ENCODE data around the gene ANO2. TPM values are rescaled to one million over a fixed set of nuclear protein-coding genes. Genes with fewer than 3 reads are reported as not detected.

ANO2 gene
- total RNA-seq, 1 experiment from 2014 or later = not detected

DNA sequence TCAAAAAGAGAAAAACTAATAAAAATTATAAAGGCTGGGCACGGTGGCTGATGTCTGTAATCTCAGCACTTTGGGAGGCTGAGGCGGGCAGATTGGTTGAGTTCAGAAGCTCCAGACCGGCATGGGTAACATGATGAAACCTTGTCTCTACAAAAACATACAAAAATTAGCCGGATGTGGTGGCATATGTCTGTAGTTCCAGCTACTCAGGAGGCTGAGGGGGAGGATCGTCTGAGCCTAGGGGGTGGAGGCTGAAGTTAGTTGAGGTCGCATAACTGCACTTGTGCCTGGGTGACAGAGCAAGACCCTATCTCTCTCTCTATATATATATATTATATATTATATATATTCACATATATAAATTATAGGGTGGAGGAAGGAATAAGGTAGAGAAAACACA, 32.5 kb upstream of the ANO2 start:
- no peaks in the 10 kb centered on the region for H3K79me2 ChIP-seq (ENCODE audit: low read length)
- no peaks in the 10 kb centered on the region for H3F3A ChIP-seq (ENCODE audit: low read length, unreplicated experiment)
- no peak overlapping the region for H3K27ac ChIP-seq (ENCODE audit: low read length)
- TF ChIP-seq EZH2 (IDR thresholded peaks at IDR 0.05; ENCODE audit: low read length, unreplicated experiment) (no peak), EZH2phosphoT487 (IDR thresholded peaks at IDR 0.05; ENCODE audit: borderline replicate concordance, low read length) (no peak)
- TF ChIP-seq, protein P1, sequence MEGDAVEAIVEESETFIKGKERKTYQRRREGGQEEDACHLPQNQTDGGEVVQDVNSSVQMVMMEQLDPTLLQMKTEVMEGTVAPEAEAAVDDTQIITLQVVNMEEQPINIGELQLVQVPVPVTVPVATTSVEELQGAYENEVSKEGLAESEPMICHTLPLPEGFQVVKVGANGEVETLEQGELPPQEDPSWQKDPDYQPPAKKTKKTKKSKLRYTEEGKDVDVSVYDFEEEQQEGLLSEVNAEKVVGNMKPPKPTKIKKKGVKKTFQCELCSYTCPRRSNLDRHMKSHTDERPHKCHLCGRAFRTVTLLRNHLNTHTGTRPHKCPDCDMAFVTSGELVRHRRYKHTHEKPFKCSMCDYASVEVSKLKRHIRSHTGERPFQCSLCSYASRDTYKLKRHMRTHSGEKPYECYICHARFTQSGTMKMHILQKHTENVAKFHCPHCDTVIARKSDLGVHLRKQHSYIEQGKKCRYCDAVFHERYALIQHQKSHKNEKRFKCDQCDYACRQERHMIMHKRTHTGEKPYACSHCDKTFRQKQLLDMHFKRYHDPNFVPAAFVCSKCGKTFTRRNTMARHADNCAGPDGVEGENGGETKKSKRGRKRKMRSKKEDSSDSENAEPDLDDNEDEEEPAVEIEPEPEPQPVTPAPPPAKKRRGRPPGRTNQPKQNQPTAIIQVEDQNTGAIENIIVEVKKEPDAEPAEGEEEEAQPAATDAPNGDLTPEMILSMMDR (conservative IDR thresholded peaks at IDR 0.05; ENCODE audit: low read depth, low read length) = no peak
- ChIA-PET POLR2A (ENCODE audit: unreplicated experiment) (no interaction called here), CTCF (interaction anchor here (0.7 kb wide), 1 partner anchor 1364 kb away, joined by 3 read pairs; no protein-coding TSS in a partner anchor)
- no peaks in the 10 kb centered on the region for H4K20me1 ChIP-seq (ENCODE audit: low read length)
- H3K4me3 ChIP-seq (ENCODE audit: low read length) = no peak overlapping the region
- H3K27me3 ChIP-seq (ENCODE audit: low read length) = peaks cover 56% of the 10 kb centered on the region
- no peak overlapping the region for H3K4me2 ChIP-seq (ENCODE audit: low read length)
- intact Hi-C loops (cut with micrococcal nuclease) = no loop called here
- no peak for ATAC-seq
- H3K9me3 ChIP-seq (ENCODE audit: low read length) = no peaks in the 10 kb centered on the region
- BruUV-seq (replicated peaks) = no TSS peak
- DNase-seq = no peak
- no peaks in the 10 kb centered on the region for H3K9me2 ChIP-seq (replicated peaks; ENCODE audit: low read length)
- H3K36me3 ChIP-seq (ENCODE audit: low read depth, low read length) = no peaks in the 10 kb centered on the region
- no peaks in the 10 kb centered on the region for H3K4me1 ChIP-seq (ENCODE audit: insufficient read depth, low read length)
- H2AFZ ChIP-seq (ENCODE audit: low read length) = no peak overlapping the region
- no peak overlapping the region for H3K9ac ChIP-seq (ENCODE audit: low read length)

DNA sequence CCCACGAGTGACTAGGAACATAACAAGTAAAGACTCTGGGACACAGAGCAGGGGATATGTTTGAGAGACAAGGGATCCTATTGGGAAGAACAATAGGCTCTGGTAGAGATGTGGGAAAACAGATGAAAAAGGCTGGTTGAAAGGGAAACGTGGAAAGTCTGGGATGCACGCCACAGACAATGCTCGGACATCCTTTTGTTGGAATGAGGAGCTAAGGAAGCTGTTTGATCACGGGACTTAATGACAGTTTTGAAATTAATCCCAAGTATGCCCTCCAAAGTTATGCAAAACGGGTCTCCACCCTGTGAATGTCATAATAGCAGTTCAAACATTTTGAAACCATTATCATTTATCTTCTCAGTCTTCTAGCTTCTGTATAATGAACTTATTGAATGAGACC, 31.7 kb upstream of the ANO2 start:
- intact Hi-C loops (cut with micrococcal nuclease) = no loop called here
- H4K20me1 ChIP-seq (ENCODE audit: low read length) = no peaks in the 10 kb centered on the region
- DNase-seq = no peak
- no peaks in the 10 kb centered on the region for H3F3A ChIP-seq (ENCODE audit: low read length, unreplicated experiment)
- ChIA-PET POLR2A (ENCODE audit: unreplicated experiment) (no interaction called here), CTCF (interaction anchor here (0.7 kb wide), 1 partner anchor 1363 kb away, joined by 3 read pairs; no protein-coding TSS in a partner anchor)
- TF ChIP-seq EZH2phosphoT487 (IDR thresholded peaks at IDR 0.05; ENCODE audit: borderline replicate concordance, low read length) = no peak
- TF ChIP-seq, protein P1 (conservative IDR thresholded peaks at IDR 0.05; ENCODE audit: low read depth, low read length) = no peak
- peaks cover 64% of the 10 kb centered on the region for H3K27me3 ChIP-seq (ENCODE audit: low read length)
- no peaks in the 10 kb centered on the region for H3K4me1 ChIP-seq (ENCODE audit: insufficient read depth, low read length)
- no TSS peak for BruUV-seq (replicated peaks)
- H3K27ac ChIP-seq (ENCODE audit: low read length) = no peak overlapping the region
- H3K4me3 ChIP-seq (ENCODE audit: low read length) = no peak overlapping the region
- no peaks in the 10 kb centered on the region for H3K9me2 ChIP-seq (replicated peaks; ENCODE audit: low read length)
- H2AFZ ChIP-seq (ENCODE audit: low read length) = no peak overlapping the region
- H3K79me2 ChIP-seq (ENCODE audit: low read length) = no peaks in the 10 kb centered on the region
- no peaks in the 10 kb centered on the region for H3K9me3 ChIP-seq (ENCODE audit: low read length)
- no peaks in the 10 kb centered on the region for H3K36me3 ChIP-seq (ENCODE audit: low read depth, low read length)
- no peak for ATAC-seq
- no peak overlapping the region for H3K4me2 ChIP-seq (ENCODE audit: low read length)
- H3K9ac ChIP-seq (ENCODE audit: low read length) = no peak overlapping the region

DNA sequence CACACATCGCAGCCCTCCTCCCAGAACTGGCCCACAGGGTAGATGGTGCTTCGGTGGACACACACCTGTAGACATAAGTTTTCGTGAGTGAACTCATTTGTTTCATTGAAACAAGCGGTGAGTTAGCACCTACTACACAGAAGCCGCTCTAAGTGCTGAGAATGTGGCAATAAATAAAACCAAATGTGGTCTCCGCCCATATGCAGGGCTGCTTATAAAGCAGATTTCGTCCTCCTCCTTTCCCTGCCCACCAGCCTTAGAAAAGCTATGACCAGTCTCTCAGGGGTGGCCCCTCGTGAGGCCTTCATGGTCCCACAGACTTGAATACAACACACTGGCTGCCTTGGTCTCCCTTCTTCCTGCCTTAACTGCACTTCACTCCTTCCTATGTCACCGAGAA, 31.1 kb upstream of the ANO2 start:
- Histone ChIP-seq H3K4me3 (ENCODE audit: low read length) (no peak overlapping the region), H3K79me2 (ENCODE audit: low read length) (no peaks in the 10 kb centered on the region), H3K9me3 (ENCODE audit: low read length) (no peaks in the 10 kb centered on the region), H4K20me1 (ENCODE audit: low read length) (no peaks in the 10 kb centered on the region), H3K4me2 (ENCODE audit: low read length) (no peak overlapping the region), H3K4me1 (ENCODE audit: insufficient read depth, low read length) (no peaks in the 10 kb centered on the region), H3K9me2 (replicated peaks; ENCODE audit: low read length) (no peaks in the 10 kb centered on the region), H2AFZ (ENCODE audit: low read length) (no peak overlapping the region), H3K36me3 (ENCODE audit: low read depth, low read length) (no peaks in the 10 kb centered on the region), H3K27ac (ENCODE audit: low read length) (no peak overlapping the region), H3K9ac (ENCODE audit: low read length) (no peak overlapping the region), H3K27me3 (ENCODE audit: low read length) (peaks cover 67% of the 10 kb centered on the region), H3F3A (ENCODE audit: low read length, unreplicated experiment) (no peaks in the 10 kb centered on the region)
- DNase-seq (no peak), ATAC-seq (no peak)
- BruUV-seq (replicated peaks) = no TSS peak
- CTCF ChIA-PET = no interaction called here
- TF ChIP-seq EZH2phosphoT487 (IDR thresholded peaks at IDR 0.05; ENCODE audit: borderline replicate concordance, low read length) = no peak
- POLR2A ChIA-PET (ENCODE audit: unreplicated experiment) = no interaction called here
- intact Hi-C loops (cut with micrococcal nuclease) = no loop called here
